SK-N-MC (cell line): Measurements from ENCODE around the gene PPARA.
"Not testable (repeated sequence)": the region's sequence is repeated elsewhere in the genome, so short reads cannot be mapped to it uniquely, and the experiment has no call there.

ENCODE experiments used
- EZH2 ChIP-seq: fragments of 200-600 bp; sonication (generic); IDR thresholded peaks from one replicate; pipeline ENCODE4 v1.6.1; 2017; ENCODE audit warnings: antibody characterized with exemption
- FOXP2 ChIP-seq: optimal IDR thresholded peaks from 2 replicates; pipeline ENCODE3; 2011; ENCODE audit warnings: mild to moderate bottlenecking, moderate library complexity; ENCODE audit not compliant: insufficient read depth; ENCODE audit errors: extremely low read length, control extremely low read depth
- POLR2AphosphoS5 ChIP-seq: IDR thresholded peaks from 2 replicates; pipeline ENCODE4 v1.6.1; 2012; ENCODE audit warnings: mild to moderate bottlenecking, low read depth, low read length, borderline replicate concordance

DNA sequence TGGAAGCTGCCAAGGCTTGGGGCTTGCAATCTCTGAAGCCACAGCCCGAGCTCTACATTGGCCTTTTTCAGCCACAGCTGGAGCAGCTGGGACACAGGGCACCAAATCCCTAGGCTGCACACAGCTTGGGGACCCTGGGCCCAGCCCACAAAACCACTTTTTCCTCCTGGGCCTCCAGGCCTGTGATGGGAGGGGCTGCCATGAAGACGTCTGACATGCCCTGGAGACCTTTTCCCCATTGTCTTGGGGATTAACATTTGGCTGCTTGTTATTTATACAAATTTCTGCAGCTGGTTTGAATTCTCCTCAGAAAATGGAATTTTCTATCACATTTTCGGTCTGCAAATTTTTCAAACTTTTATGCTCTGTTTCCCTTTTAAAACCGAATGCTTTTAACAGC, 115.3 kb downstream of the PPARA start:
- TF ChIP-seq POLR2AphosphoS5, EZH2, FOXP2: not testable (repeated sequence)
